T-helper 1 cell (primary cell): ENCODE measurements around the gene TUBD1.

Source experiments
- DNase-seq, 5 donors: peaks; one replicate each; pipeline ENCODE4 v3.0.0-alpha.2; 2012 to 2020

The TUBD1 gene

DNA sequence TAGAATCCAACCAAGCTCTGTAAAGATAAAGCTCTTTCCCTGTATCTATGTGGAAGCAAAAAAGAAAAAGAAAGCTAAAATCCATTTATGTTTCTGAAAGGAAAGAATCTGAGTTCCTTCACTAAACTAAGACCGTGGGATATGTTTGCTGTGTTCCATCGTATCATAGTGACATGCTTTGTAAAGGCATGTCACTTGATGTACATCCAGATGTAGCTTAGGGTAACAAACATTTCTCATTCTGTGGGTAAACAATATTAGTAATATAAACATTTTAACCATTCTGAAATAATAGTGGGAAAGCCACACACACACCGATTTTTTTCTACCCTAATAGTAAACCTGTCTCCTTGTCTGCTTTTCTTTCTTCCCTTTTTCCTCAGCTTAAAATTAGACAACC lies 78.1 kb downstream of the TUBD1 start:
- DNase-seq = no peak

DNA sequence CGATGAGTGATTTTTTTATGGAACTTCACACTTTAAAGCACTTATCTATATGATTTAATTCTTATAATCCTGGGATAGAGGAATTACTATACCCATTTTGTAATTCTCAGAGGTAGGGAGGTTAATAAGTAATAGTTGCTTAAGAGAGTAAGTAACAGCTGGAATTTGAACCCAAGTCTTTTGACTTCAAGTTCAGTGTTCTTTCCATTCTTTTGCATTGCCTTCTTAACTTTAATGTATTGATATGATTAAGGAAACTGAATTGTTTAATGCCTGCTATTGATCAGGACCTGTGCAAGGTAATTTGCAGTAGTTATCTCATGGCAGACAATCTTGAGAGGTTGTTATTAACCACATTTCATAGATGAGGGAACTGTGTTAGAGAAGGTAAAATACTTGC lies 78.5 kb downstream of the TUBD1 start:
- no peak for DNase-seq

DNA sequence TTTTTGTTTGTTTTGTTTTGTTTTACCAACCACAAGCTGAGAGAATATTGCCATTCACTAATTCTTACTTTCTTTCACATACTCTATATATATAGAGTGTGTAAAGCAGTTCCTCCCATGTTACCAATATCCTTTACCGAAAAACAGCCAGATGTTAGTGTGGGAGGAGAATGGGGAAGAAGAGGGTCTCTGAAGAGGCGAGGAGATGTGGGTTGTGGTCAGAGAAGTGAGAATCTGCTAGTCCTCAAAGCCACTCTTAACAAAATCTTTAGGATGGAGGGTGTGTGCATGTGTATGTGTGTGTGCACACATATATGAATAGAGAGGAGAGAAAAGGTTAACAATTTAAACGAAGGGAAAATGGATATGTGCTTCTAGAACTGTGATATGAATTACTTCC lies 80.6 kb downstream of the TUBD1 start:
- no peak for DNase-seq

DNA sequence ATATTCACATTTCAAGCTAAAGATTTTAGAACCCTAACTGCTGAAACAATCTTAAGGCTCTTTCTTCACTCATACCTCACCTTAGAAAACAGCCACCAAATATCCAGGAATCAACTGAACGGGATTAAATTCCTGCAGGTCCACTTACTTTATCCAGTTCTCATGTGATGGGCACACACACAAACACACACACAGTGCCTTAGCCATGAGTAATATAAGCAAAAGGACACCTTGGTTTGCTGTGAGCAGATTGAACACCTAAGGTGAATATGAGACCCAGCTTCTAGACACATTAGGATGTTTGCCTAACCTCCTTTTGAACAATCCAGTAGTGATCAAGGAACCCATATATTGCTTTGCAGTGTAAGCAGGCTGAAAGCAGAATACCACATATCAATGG lies 81.5 kb downstream of the TUBD1 start:
- no peak for DNase-seq

DNA sequence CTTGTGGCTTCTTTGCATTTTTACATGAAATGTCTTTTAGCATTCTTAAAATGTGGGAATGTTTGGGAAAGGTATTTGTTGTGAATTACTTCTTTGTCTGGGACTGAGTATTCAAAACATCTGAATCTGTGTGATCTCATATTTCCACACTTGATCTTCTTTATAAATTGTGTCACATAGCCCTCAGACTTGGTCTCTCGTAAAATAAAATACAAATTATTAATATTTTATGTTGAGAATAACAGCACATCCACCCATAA lies 81.9 kb downstream of the TUBD1 start:
- no peak for DNase-seq
